PC-9 (cell line): Measurements from ENCODE around the gene MYOG. TPM values are rescaled to one million over a fixed set of nuclear protein-coding genes. Genes with fewer than 3 reads are reported as not detected.

ENCODE experiments used
- BruUV-seq: library from RNA; stranded (reverse); fragments of 400-500 nt; replicated peaks from 2 replicates; lab custom pipeline; 2021; lab: Mats Ljungman, UMichigan
- CTCF ChIA-PET: fragments of 300-600 bp; sonication (Branson Sonifier 250); formaldehyde crosslinking; loops from one replicate; lab custom pipeline; 2022; ENCODE audit warnings: antibody characterized with exemption; lab: Charles Lee
- POLR2A ChIA-PET: fragments of 300-600 bp; sonication (Branson Sonifier 250); formaldehyde crosslinking; loops from one replicate; lab custom pipeline; 2022; ENCODE audit warnings: antibody characterized with exemption; ENCODE audit not compliant: unreplicated experiment; lab: Charles Lee
- DNase-seq, 2 experiments: peaks; one replicate each; pipeline versions ENCODE4 v3.0.0 to v3.0.0-alpha.2; 2015 to 2022; ENCODE audit warnings: mixed read lengths in 1 of 2
- H2AFZ ChIP-seq: fragments of 200-600 bp; sonication (generic); 2 replicates; pipeline ENCODE4 v1.8.1; 2017; ENCODE audit warnings: antibody characterized with exemption
- H3F3A ChIP-seq: fragments of 200-600 bp; sonication (generic); 2 replicates; pipeline ENCODE4 v1.8.1; 2017; ENCODE audit warnings: antibody characterized with exemption, mild to moderate bottlenecking, low read depth; ENCODE audit not compliant: insufficient read depth
- H3K27ac ChIP-seq: fragments of 200-600 bp; sonication (generic); 2 replicates; pipeline ENCODE4 v1.6.1; 2016; ENCODE audit warnings: mixed run types
- H3K27me3 ChIP-seq: fragments of 200-600 bp; sonication (generic); 2 replicates; pipeline ENCODE4 v1.6.1; 2016; ENCODE audit warnings: low read depth, mixed run types; ENCODE audit not compliant: insufficient read depth
- H3K36me3 ChIP-seq: fragments of 200-600 bp; sonication (generic); 2 replicates; pipeline ENCODE4 v1.6.1; 2016; ENCODE audit warnings: low read depth, mixed run types
- H3K4me1 ChIP-seq: fragments of 200-600 bp; sonication (generic); replicated peaks from 2 replicates; pipeline ENCODE4 v1.6.1; 2016; ENCODE audit warnings: mixed run types; ENCODE audit not compliant: insufficient read depth
- H3K4me2 ChIP-seq: fragments of 200-600 bp; sonication (generic); 2 replicates; pipeline ENCODE4 v1.6.1; 2017; ENCODE audit warnings: mixed run types
- H3K4me3 ChIP-seq: fragments of 200-600 bp; sonication (generic); 2 replicates; pipeline ENCODE4 v1.6.1; 2016; ENCODE audit warnings: mixed run types
- H3K79me2 ChIP-seq: fragments of 200-600 bp; sonication (generic); 2 replicates; pipeline ENCODE4 v1.6.1; 2017; ENCODE audit warnings: low read depth, mixed run types
- H3K9me2 ChIP-seq: fragments of 200-600 bp; sonication (generic); 2 replicates; pipeline ENCODE4 v1.8.1; 2017; ENCODE audit warnings: mild to moderate bottlenecking; ENCODE audit not compliant: insufficient read depth
- H3K9me3 ChIP-seq: fragments of 200-600 bp; sonication (generic); 2 replicates; pipeline ENCODE4 v1.8.1; 2016; ENCODE audit warnings: low read depth; ENCODE audit not compliant: insufficient read depth
- H4K20me1 ChIP-seq: fragments of 200-600 bp; sonication (generic); 2 replicates; pipeline ENCODE4 v1.8.1; 2017; ENCODE audit not compliant: insufficient read depth
- EZH2 ChIP-seq: fragments of 200-600 bp; sonication (generic); IDR thresholded peaks from 2 replicates; pipeline ENCODE4 v1.8.0; 2017; ENCODE audit warnings: antibody characterized with exemption, low read depth
- intact Hi-C: fragments of 100-400 bp; cut with micrococcal nuclease; formaldehyde crosslinking; loops from one replicate; pipeline ENCODE4 v1.10.0; 2022; ENCODE audit not compliant: unreplicated experiment
- total RNA-seq: library from RNA; stranded (reverse); gene quantifications from 2 replicates; pipeline ENCODE4 v1.2.3, GENCODE V29; 2021
- TF ChIP-seq, protein P1 (sequence below): fragments of 200-600 bp; sonication (generic); conservative IDR thresholded peaks from 2 replicates; pipeline ENCODE4 v1.6.1; 2017; ENCODE audit warnings: mixed run types, antibody characterized with exemption, mild to moderate bottlenecking, moderate library complexity

Gene MYOG
- total RNA-seq, 1 experiment from 2014 or later = not detected

- BruUV-seq = no TSS peak
- no peaks in the 10 kb centered on the region for H3K9me2 ChIP-seq
- H3K79me2 ChIP-seq = no peaks in the 10 kb centered on the region
- no peak overlapping the region for H3K4me3 ChIP-seq
- H3K36me3 ChIP-seq = no peaks in the 10 kb centered on the region
- ChIA-PET POLR2A (interaction anchor here (0.6 kb wide), 1 partner anchor 98 kb away, joined by 3 read pairs; no protein-coding TSS in a partner anchor), CTCF (no interaction called here)
- H3K4me2 ChIP-seq = no peak overlapping the region
- H3K27ac ChIP-seq = no peak overlapping the region
- H4K20me1 ChIP-seq = no peaks in the 10 kb centered on the region
- intact Hi-C loops = no loop called here
- no peak for DNase-seq
- no peak for TF ChIP-seq EZH2
- TF ChIP-seq, protein P1, sequence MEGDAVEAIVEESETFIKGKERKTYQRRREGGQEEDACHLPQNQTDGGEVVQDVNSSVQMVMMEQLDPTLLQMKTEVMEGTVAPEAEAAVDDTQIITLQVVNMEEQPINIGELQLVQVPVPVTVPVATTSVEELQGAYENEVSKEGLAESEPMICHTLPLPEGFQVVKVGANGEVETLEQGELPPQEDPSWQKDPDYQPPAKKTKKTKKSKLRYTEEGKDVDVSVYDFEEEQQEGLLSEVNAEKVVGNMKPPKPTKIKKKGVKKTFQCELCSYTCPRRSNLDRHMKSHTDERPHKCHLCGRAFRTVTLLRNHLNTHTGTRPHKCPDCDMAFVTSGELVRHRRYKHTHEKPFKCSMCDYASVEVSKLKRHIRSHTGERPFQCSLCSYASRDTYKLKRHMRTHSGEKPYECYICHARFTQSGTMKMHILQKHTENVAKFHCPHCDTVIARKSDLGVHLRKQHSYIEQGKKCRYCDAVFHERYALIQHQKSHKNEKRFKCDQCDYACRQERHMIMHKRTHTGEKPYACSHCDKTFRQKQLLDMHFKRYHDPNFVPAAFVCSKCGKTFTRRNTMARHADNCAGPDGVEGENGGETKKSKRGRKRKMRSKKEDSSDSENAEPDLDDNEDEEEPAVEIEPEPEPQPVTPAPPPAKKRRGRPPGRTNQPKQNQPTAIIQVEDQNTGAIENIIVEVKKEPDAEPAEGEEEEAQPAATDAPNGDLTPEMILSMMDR = no peak
- H2AFZ ChIP-seq = no peak overlapping the region
- H3K4me1 ChIP-seq = no peaks in the 10 kb centered on the region
- no peaks in the 10 kb centered on the region for H3K9me3 ChIP-seq
- H3K27me3 ChIP-seq = peaks cover 30% of the 10 kb centered on the region; the same call in 1 of the 2 replicates
- H3F3A ChIP-seq = no peaks in the 10 kb centered on the region
These were observed 31.2 kb downstream of the MYOG start for GRCh38 chr1:203054642-203055041.

DNA sequence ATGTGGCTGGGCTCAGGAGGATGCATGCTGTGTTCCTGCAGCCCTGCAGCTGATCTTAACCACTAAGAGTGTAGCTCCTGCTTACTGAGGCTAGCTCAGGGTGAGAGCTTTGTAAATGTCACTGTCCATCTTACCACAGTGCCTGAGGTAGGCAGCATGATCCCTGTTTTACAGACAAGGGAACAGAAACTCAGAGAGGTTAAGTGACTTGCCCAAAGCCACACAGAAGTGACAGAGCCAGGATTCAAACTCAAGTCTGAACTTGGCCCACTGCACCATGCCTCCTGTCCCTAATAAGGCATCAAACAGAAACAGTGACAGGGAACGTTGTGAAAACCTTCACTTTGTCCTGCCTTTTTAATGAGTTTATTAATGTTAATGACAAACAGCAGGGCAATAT lies 31.6 kb downstream of the MYOG start:
- TF ChIP-seq, protein P1 = no peak
- TF ChIP-seq EZH2 = no peak
- peaks cover 29% of the 10 kb centered on the region; the same call in 1 of the 2 replicates for H3K27me3 ChIP-seq
- BruUV-seq = no TSS peak
- no peak overlapping the region for H3K4me2 ChIP-seq
- POLR2A ChIA-PET = interaction anchor here (0.6 kb wide), 1 partner anchor 98 kb away, joined by 3 read pairs; no protein-coding TSS in a partner anchor
- no peaks in the 10 kb centered on the region for H4K20me1 ChIP-seq
- no peaks in the 10 kb centered on the region for H3K4me1 ChIP-seq
- H3K27ac ChIP-seq = no peak overlapping the region
- intact Hi-C loops = no loop called here
- H3F3A ChIP-seq = no peaks in the 10 kb centered on the region
- H3K4me3 ChIP-seq = no peak overlapping the region
- H3K9me3 ChIP-seq = no peaks in the 10 kb centered on the region
- no peaks in the 10 kb centered on the region for H3K36me3 ChIP-seq
- DNase-seq = no peak
- H3K9me2 ChIP-seq = no peaks in the 10 kb centered on the region
- H3K79me2 ChIP-seq = no peaks in the 10 kb centered on the region
- no peak overlapping the region for H2AFZ ChIP-seq
- CTCF ChIA-PET = no interaction called here

DNA sequence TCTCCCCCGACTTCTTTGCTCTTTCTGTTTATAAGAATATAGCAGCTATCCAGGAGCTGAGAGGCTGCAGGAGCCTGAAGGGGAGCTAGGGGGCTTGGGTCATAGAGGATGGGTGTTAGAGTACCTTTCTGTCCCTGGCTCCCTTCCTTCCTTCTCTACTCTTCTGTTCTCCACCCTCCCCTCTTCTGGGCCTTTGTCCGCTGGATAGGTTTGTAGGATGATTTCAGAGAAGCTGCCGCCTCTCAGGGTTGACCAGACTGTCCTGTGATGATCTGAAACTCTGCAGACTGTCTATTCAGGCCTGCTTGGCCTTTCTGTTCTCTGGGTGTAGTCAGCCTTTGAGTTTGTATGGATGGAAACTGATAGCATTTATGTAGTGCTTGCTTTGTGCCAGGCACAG lies 33.2 kb downstream of the MYOG start:
- TF ChIP-seq, protein P1 = no peak
- no peak for TF ChIP-seq EZH2
- no peaks in the 10 kb centered on the region for H3K9me2 ChIP-seq
- no peak for DNase-seq
- H3K79me2 ChIP-seq = no peaks in the 10 kb centered on the region
- ChIA-PET CTCF (no interaction called here), POLR2A (no interaction called here)
- H3K4me1 ChIP-seq = no peaks in the 10 kb centered on the region
- no peak overlapping the region for H2AFZ ChIP-seq
- no peak overlapping the region for H3K27ac ChIP-seq
- H3K9me3 ChIP-seq = no peaks in the 10 kb centered on the region
- no peak overlapping the region for H3K4me3 ChIP-seq
- no peak overlapping the region for H3K4me2 ChIP-seq
- no peaks in the 10 kb centered on the region for H3K36me3 ChIP-seq
- H3F3A ChIP-seq = no peaks in the 10 kb centered on the region
- H4K20me1 ChIP-seq = no peaks in the 10 kb centered on the region
- no TSS peak for BruUV-seq
- intact Hi-C loops = no loop called here
- H3K27me3 ChIP-seq = peaks cover 14% of the 10 kb centered on the region; the same call in 1 of the 2 replicates
